ENCODE measurements around the gene KCNA3. TPM values are rescaled to one million over a fixed set of nuclear protein-coding genes. Genes with fewer than 3 reads are reported as not detected.

KCNA3 gene
- total and polyA plus RNA-seq, 7 donors = 0.71 to 4.3 (median 1.3) TPM; not detected in 3

DNA sequence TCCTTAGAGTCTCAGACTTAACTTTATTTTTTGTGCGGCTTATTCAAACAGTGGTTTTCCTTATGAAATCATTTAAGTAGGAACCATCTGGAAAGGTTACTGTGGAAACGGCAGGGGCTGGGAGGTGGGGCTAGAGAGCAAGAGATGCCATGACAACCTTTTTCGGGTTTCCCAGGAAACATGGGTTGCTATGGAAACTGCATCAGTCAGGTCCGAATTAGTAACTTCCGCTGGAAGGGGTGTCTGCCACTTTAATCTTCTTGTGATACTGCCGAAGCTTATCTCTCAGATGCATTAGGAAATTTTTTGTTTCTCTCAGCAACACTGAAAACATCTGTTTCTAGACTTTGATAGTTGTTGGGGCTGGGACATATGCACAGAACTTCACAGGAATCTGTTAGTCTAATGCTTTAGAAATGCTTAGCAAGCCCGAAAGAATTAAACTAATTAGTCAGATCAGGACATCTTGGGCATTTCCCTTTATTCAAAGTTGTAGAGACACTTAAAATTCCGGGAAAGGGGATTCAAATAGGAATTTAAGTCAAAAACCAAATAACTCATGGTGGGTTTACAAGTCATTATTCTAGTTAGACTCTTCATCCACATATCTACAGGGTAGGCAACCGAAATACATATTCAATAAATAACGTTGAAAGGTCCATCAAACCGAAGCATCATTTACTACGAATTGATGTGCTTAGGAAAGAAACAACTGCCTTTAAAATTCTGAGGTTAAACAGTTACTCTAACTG lies 2.6 kb downstream of the KCNA3 start:
- Histone ChIP-seq H3K27ac (no peak overlapping the region), H3K9me3 (no peaks in the 10 kb centered on the region), H3K27me3 (peaks cover 23 to 66% (median 40%) of the 10 kb centered on the region in 3 donors), H3K4me3 (no peak overlapping the region), H3K4me1 (peaks cover 0 to 16% (median 15%) of the 10 kb centered on the region in 4 donors), H3K36me3 (no peaks in the 10 kb centered on the region)
- intact Hi-C loops (cut with DNase I) = no loop called here
- 29 to 44% methylated on average over 12 of the region's 12 CpGs for WGBS, 2 donors
- TF ChIP-seq, protein P1, sequence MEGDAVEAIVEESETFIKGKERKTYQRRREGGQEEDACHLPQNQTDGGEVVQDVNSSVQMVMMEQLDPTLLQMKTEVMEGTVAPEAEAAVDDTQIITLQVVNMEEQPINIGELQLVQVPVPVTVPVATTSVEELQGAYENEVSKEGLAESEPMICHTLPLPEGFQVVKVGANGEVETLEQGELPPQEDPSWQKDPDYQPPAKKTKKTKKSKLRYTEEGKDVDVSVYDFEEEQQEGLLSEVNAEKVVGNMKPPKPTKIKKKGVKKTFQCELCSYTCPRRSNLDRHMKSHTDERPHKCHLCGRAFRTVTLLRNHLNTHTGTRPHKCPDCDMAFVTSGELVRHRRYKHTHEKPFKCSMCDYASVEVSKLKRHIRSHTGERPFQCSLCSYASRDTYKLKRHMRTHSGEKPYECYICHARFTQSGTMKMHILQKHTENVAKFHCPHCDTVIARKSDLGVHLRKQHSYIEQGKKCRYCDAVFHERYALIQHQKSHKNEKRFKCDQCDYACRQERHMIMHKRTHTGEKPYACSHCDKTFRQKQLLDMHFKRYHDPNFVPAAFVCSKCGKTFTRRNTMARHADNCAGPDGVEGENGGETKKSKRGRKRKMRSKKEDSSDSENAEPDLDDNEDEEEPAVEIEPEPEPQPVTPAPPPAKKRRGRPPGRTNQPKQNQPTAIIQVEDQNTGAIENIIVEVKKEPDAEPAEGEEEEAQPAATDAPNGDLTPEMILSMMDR (IDR thresholded peaks at IDR 0.05) = no peak
- TF ChIP-seq EP300 (IDR thresholded peaks at IDR 0.05) = no peak
- TF ChIP-seq POLR2A (IDR thresholded peaks at IDR 0.05) = no peak
- TF ChIP-seq POLR2AphosphoS5 (IDR thresholded peaks at IDR 0.05) = no peak
- DNase-seq = no peak

DNA sequence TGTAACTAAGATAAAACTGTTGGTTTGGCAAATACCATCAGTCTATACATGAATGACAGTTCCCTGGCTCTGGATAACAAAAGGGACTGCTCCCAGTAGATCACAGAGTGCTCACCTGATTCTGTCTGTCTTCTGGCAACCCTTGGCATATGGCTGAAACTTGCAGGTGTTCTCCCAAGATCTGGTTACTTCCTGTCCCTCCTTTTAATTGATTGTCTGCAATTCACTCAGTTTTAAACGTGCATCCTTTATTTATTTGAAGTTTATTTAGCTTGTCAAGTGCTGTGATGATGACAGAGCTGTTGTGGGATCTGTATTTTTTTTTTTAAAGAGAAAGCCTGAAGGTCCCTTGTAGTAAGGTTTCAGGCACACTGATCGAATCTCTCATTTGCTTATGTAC lies 3.4 kb downstream of the KCNA3 start:
- Histone ChIP-seq H3K27me3 (peaks cover 23 to 60% (median 40%) of the 10 kb centered on the region in 3 donors), H3K4me1 (peaks cover 0 to 16% (median 15%) of the 10 kb centered on the region in 4 donors), H3K36me3 (no peaks in the 10 kb centered on the region), H3K27ac (no peak overlapping the region), H3K4me3 (no peak overlapping the region), H3K9me3 (no peaks in the 10 kb centered on the region)
- intact Hi-C loops (cut with DNase I) = no loop called here
- 33 to 34% methylated on average over 2 of the region's 2 CpGs for WGBS, 2 donors
- DNase-seq = no peak
- TF ChIP-seq EP300 (IDR thresholded peaks at IDR 0.05) (no peak), POLR2AphosphoS5 (IDR thresholded peaks at IDR 0.05) (no peak), POLR2A (IDR thresholded peaks at IDR 0.05) (no peak)
- TF ChIP-seq, protein P1 (IDR thresholded peaks at IDR 0.05) = no peak

DNA sequence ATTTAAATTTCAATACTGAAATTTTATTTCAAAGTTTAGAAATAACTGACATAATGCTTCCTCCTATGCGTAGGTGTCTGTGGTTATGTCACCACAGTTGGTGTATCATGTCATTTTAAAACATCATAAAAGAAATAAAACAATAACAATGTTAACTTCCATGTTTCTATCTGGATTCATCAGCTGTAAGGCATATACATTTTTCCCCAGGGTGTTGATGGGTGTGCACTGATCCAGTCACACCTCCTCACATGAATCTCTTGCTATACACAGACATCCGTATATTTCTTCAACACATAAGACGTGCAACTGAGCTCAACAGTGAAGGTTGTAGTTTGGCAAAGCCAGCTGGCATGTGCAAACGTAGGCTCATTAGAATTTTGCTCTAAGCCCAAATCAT lies 6.2 kb downstream of the KCNA3 start:
- no peak for DNase-seq
- Histone ChIP-seq H3K9me3 (no peaks in the 10 kb centered on the region), H3K4me3 (no peak overlapping the region), H3K4me1 (no peaks in the 10 kb centered on the region), H3K36me3 (no peaks in the 10 kb centered on the region), H3K27ac (no peak overlapping the region), H3K27me3 (peaks cover 3 to 32% (median 17%) of the 10 kb centered on the region in 3 donors)
- 38 to 45% methylated on average over 4 of the region's 4 CpGs for WGBS, 2 donors
- intact Hi-C loops (cut with DNase I) = no loop called here
- TF ChIP-seq, protein P1 (IDR thresholded peaks at IDR 0.05) = no peak
- TF ChIP-seq EP300 (IDR thresholded peaks at IDR 0.05) (no peak), POLR2AphosphoS5 (IDR thresholded peaks at IDR 0.05) (no peak), POLR2A (IDR thresholded peaks at IDR 0.05) (no peak)

DNA sequence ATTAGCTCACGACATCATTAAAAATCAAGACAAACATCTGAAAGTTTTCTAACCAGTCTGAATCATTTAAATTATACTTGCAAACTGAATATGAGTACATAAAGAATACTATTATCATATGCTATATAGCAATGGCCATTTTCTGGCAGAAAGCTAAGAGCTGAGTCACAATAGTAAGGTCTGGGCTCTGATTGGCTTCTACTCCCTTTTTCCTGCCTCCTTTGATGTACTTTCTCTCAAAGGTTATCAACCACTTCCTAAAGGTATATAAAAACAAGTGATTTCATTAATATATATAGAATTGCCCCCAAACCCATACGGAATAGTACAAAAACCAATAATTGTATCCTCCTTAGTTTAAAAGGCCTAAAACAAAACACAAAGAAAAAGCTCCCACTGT lies 7.0 kb downstream of the KCNA3 start:
- no peaks in the 10 kb centered on the region for H3K9me3 ChIP-seq
- peaks cover 0 to 24% (median 9%) of the 10 kb centered on the region in 3 donors for H3K27me3 ChIP-seq
- H3K4me3 ChIP-seq = no peak overlapping the region
- TF ChIP-seq POLR2AphosphoS5 (IDR thresholded peaks at IDR 0.05) = no peak
- TF ChIP-seq EP300 (IDR thresholded peaks at IDR 0.05) = no peak
- TF ChIP-seq, protein P1 (IDR thresholded peaks at IDR 0.05) = no peak
- no peak for TF ChIP-seq POLR2A (IDR thresholded peaks at IDR 0.05)
- intact Hi-C loops (cut with DNase I) = no loop called here
- no peak overlapping the region for H3K27ac ChIP-seq
- DNase-seq = no peak
- no peaks in the 10 kb centered on the region for H3K4me1 ChIP-seq
- H3K36me3 ChIP-seq = no peaks in the 10 kb centered on the region
- WGBS, 2 donors = 73 to 78% methylated on average over 2 of the region's 2 CpGs

Data from sigmoid colon (tissue), 7 donors.